ENCODE results near the gene EDNRA. TPM values are rescaled to one million over a fixed set of nuclear protein-coding genes. Genes with fewer than 3 reads are reported as not detected.

Gene EDNRA
- total and polyA plus RNA-seq, 2 of the 8 experiments (the other 6 are each of a cell fraction or from before 2014, with no cell fraction given) = 1.7 to 3.3 TPM

GRCh38 chr4:147530723-147531122 is 49.8 kb downstream of the EDNRA start:
- no peak overlapping the region for H3K27ac ChIP-seq (ENCODE audit: low read depth, low read length)
- no peaks in the 10 kb centered on the region for H3K79me1 ChIP-seq (ENCODE audit: low read depth, low read length)
- H3K14ac ChIP-seq (ENCODE audit: insufficient read length) = no peak overlapping the region
- FAIRE-seq = no peak
- H3K9ac ChIP-seq (replicated peaks in 1 of 4; ENCODE audit: extremely low read depth in 1 of 4, low read depth in 3 of 4, low read length in 3 of 4) = no peak overlapping the region
- H3K4ac ChIP-seq (replicated peaks; ENCODE audit: insufficient read length, low read depth, low read length) = no peak overlapping the region
- H3K4me1 ChIP-seq (replicated peaks in 1 of 4; ENCODE audit: control insufficient read depth in 3 of 4, insufficient read depth in 4 of 4, low read length in 3 of 4) = no peaks in the 10 kb centered on the region
- no peaks in the 10 kb centered on the region for H3K27me3 ChIP-seq (replicated peaks in 1 of 4; ENCODE audit: control insufficient read depth in 3 of 4, extremely low read depth in 1 of 4, insufficient read depth in 3 of 4, low read length in 3 of 4)
- H3K4me3 ChIP-seq (ENCODE audit: extremely low read depth in 1 of 4, insufficient read depth in 2 of 4, low read depth in 3 of 4, low read length in 4 of 4) = no peak overlapping the region
- no peaks in the 10 kb centered on the region; the same call in 1 of the 2 replicates for H3K23me2 ChIP-seq (ENCODE audit: low read depth, low read length)
- H3K23ac ChIP-seq (ENCODE audit: insufficient read length) = no peak overlapping the region
- DNase-seq (ENCODE audit: low read depth in 1 of 2, low spot score in 2 of 2) = no peak
- no peaks in the 10 kb centered on the region for H4K20me1 ChIP-seq (replicated peaks in 1 of 2; ENCODE audit: control insufficient read depth in 1 of 2, insufficient read depth in 2 of 2, low read length in 2 of 2)
- no peak overlapping the region for H2BK5ac ChIP-seq (ENCODE audit: low read depth, low read length)
- no peak for TF ChIP-seq KDM5A (IDR thresholded peaks at IDR 0.05; ENCODE audit: low read length)
- no peak for TF ChIP-seq KDM4A (IDR thresholded peaks at IDR 0.05; ENCODE audit: low read depth, low read length, severe bottlenecking)
- TF ChIP-seq RFX5 (IDR thresholded peaks at IDR 0.05; ENCODE audit: borderline replicate concordance, low read depth, low read length) = no peak
- H3K56ac ChIP-seq (replicated peaks; ENCODE audit: insufficient read length, low read depth, low read length) = no peak overlapping the region
- H3K9me3 ChIP-seq (ENCODE audit: insufficient read depth in 2 of 2, low read depth in 1 of 2, low read length in 1 of 2) = no peaks in the 10 kb centered on the region
- H2AFZ ChIP-seq (ENCODE audit: low read length) = no peak overlapping the region
- WGBS, 2 experiments (ENCODE audit: extremely low coverage in 1 of 2, insufficient coverage in 1 of 2, insufficient read length in 1 of 2, insufficient replicate concordance in 2 of 2, low coverage in 1 of 2, low lambda C conversion rate in 2 of 2, missing lambda C conversion rate in 1 of 2) = 82% methylated on average over 4 of the region's 4 CpGs; no CpG with 5 or more reads in 1 of the 2 experiments
- H2BK12ac ChIP-seq (ENCODE audit: low read depth, low read length) = no peak overlapping the region
- POLR2A ChIA-PET (ENCODE audit: partially characterized antibody) = no interaction called here
- no peak overlapping the region for H4K5ac ChIP-seq (ENCODE audit: insufficient read length, low read depth, low read length)
- H3K79me2 ChIP-seq (ENCODE audit: control insufficient read depth in 1 of 2, insufficient read depth in 2 of 2, low read length in 2 of 2) = no peaks in the 10 kb centered on the region
- no peaks in the 10 kb centered on the region for H3K36me3 ChIP-seq (ENCODE audit: control insufficient read depth in 2 of 4, insufficient read depth in 4 of 4, low read length in 3 of 4)
- H2BK120ac ChIP-seq (replicated peaks; ENCODE audit: low read depth, low read length) = no peak overlapping the region
- H3K18ac ChIP-seq (ENCODE audit: extremely low read depth, low read length) = no peak overlapping the region
- H2BK15ac ChIP-seq (ENCODE audit: low read length) = no peak overlapping the region
- H4K8ac ChIP-seq (ENCODE audit: extremely low read depth, insufficient read depth, low read length) = no peak overlapping the region
- no peak overlapping the region for H2BK20ac ChIP-seq (ENCODE audit: low read length)
- CTCF ChIA-PET (ENCODE audit: partially characterized antibody) = interaction anchor here (0.7 to 1.1 kb wide), 3 partner anchors 8 to 59 kb away, joined by 3 to 5 read pairs (median 3); no protein-coding TSS in a partner anchor
- no peak overlapping the region for H4K91ac ChIP-seq (replicated peaks; ENCODE audit: insufficient read length, low read length)
- H3K4me2 ChIP-seq (ENCODE audit: insufficient read depth in 1 of 2, low read depth in 2 of 2, low read length in 2 of 2) = no peak overlapping the region
- H2AK5ac ChIP-seq (ENCODE audit: low read depth, low read length) = no peak overlapping the region

Data from H1 (cell line).